Transverse colon (tissue), 4 donors: Measurements from ENCODE around the gene NBAS. TPM values are rescaled to one million over a fixed set of nuclear protein-coding genes. Genes with fewer than 3 reads are reported as not detected.

Source experiments
- DNase-seq: peaks from one replicate; pipeline ENCODE4 v3.0.0-alpha.2; 2019
- H3K27ac ChIP-seq, 4 donors: fragments of 200-600 bp; sonication (generic); 2 replicates each; pipeline ENCODE4 v1.5.1; 2016 to 2018; ENCODE audit warnings: inconsistent platforms in 4 of 4
- H3K27me3 ChIP-seq: fragments of 200-600 bp; sonication (generic); 2 replicates; pipeline ENCODE4 v1.5.1; 2017; ENCODE audit warnings: inconsistent platforms
- H3K36me3 ChIP-seq, 4 donors: fragments of 200-600 bp; sonication (generic); 2 replicates each; pipeline ENCODE4 v1.5.1; 2017 to 2019; ENCODE audit warnings: inconsistent platforms in 4 of 4
- H3K4me1 ChIP-seq, 4 donors: fragments of 200-600 bp; sonication (generic); 2 replicates each; pipeline ENCODE4 v1.5.1; 2017 to 2020; ENCODE audit warnings: inconsistent platforms in 4 of 4
- H3K4me3 ChIP-seq, 4 donors: fragments of 200-600 bp; sonication (generic); 1 replicate in 1 of 4; 2 replicates in 3 of 4; pipeline versions ENCODE4 v1.5.1 to v1.6.1; 2017 to 2019; ENCODE audit warnings: inconsistent platforms in 4 of 4
- H3K9me3 ChIP-seq, 2 donors: fragments of 200-600 bp; sonication (generic); 2 replicates each; pipeline ENCODE4 v1.5.1; 2017 to 2019; ENCODE audit warnings: inconsistent platforms in 2 of 2
- CTCF ChIP-seq, 5 experiments: fragments of 200-600 bp in 3 of 5; fragments of 450-650 bp in 2 of 5; sonication (generic) in 3 of 5; IDR thresholded peaks; 1 replicate in 2 of 5; 2 replicates in 3 of 5; pipeline ENCODE4 v1.5.1; 2016 to 2017; ENCODE audit warnings: antibody characterized with exemption in 5 of 5, inconsistent platforms in 3 of 5, mild to moderate bottlenecking in 2 of 5, moderate library complexity in 1 of 5
- EP300 ChIP-seq: sonication (generic); formaldehyde crosslinking; IDR thresholded peaks from one replicate; pipeline ENCODE4 v1.6.1; 2017; ENCODE audit warnings: antibody characterized with exemption, low read depth
- POLR2A ChIP-seq: fragments of 450-650 bp; IDR thresholded peaks from one replicate; pipeline ENCODE4 v1.6.1; 2016; ENCODE audit warnings: antibody characterized with exemption, mild to moderate bottlenecking, moderate library complexity
- POLR2AphosphoS5 ChIP-seq, 3 donors: sonication (generic); formaldehyde crosslinking; IDR thresholded peaks; one replicate each; pipeline ENCODE4 v1.6.1; 2016; ENCODE audit warnings: antibody characterized with exemption in 3 of 3
- WGBS, 2 donors: methylation state at CpG; one replicate each; pipeline ENCODE4 v1.1.5; 2018; ENCODE audit warnings: low coverage in 1 of 2; 5-methylcytosine and 5-hydroxymethylcytosine counted together
- in situ Hi-C, 4 donors: fragments of 200-750 bp; cut with MboI; loops; one replicate each; pipeline versions ENCODE4 v1.15.0 to v1.15.1; 2017; ENCODE audit warnings: low sequenced_read_pairs in 3 of 4, low pct_ligation_motif_present in 1 of 4, low pct_unique_long_range_greater_than_20kb in 1 of 4
- intact Hi-C: fragments of 100-400 bp; cut with DNase I; formaldehyde crosslinking; loops from one replicate; pipeline ENCODE4 v1.15.1; 2023; ENCODE audit warnings: low total_unique reads
- total RNA-seq, 4 donors: library from RNA; depleted of rRNA; stranded (reverse); fragments of >200 nt; gene quantifications; one replicate each; pipeline ENCODE4 v1.1.0, GENCODE V29; 2016

NBAS gene
- total RNA-seq, 4 donors from 2014 or later = 30.6 to 43.2 (median 34.5) TPM

DNA sequence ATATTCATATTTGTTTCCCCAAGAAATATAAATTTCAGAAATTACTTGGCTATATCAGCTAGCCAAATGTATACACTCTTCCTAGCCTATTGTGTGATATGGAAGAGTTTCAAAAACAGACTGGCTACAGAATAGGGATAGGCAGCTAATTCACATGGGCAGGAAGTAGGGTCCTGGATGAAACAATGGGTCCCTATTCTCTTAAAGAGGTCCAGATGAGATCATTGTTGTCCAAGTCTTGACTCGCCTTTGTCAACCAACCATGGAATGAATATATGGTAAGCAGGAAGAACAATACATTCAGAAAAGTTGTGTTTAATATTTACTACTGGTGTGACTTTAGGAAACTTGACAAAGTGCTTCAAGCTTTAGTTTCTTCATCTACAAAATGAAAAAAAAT is 319.9 kb downstream of the NBAS start:
- no peak overlapping the region for H3K27ac ChIP-seq
- WGBS, 2 donors = 83 to 100% methylated on average over 1 of the region's 1 CpG
- TF ChIP-seq EP300 (no peak), POLR2AphosphoS5 (IDR thresholded peaks at IDR 0.05) (no peak), POLR2A (no peak), CTCF (IDR thresholded peaks at IDR 0.05) (no peak)
- no peaks in the 10 kb centered on the region for H3K9me3 ChIP-seq
- H3K4me3 ChIP-seq = no peak overlapping the region
- H3K36me3 ChIP-seq = no peaks in the 10 kb centered on the region
- DNase-seq = no peak
- H3K4me1 ChIP-seq = no peaks in the 10 kb centered on the region
- in situ Hi-C loops = no loop called here
- no peaks in the 10 kb centered on the region for H3K27me3 ChIP-seq
- intact Hi-C loops = no loop called here

GRCh38 chr2:15238028-15238427 is 323.1 kb downstream of the NBAS start:
- Histone ChIP-seq H3K4me3 (no peak overlapping the region), H3K4me1 (no peaks in the 10 kb centered on the region), H3K36me3 (no peaks in the 10 kb centered on the region), H3K27me3 (no peaks in the 10 kb centered on the region), H3K27ac (no peak overlapping the region), H3K9me3 (no peaks in the 10 kb centered on the region)
- in situ Hi-C loops = no loop called here
- 81 to 90% methylated on average over 5 of the region's 5 CpGs for WGBS, 2 donors
- intact Hi-C loops = no loop called here
- TF ChIP-seq CTCF (IDR thresholded peaks at IDR 0.05) (no peak), POLR2AphosphoS5 (IDR thresholded peaks at IDR 0.05) (no peak), POLR2A (no peak), EP300 (no peak)
- no peak for DNase-seq

DNA sequence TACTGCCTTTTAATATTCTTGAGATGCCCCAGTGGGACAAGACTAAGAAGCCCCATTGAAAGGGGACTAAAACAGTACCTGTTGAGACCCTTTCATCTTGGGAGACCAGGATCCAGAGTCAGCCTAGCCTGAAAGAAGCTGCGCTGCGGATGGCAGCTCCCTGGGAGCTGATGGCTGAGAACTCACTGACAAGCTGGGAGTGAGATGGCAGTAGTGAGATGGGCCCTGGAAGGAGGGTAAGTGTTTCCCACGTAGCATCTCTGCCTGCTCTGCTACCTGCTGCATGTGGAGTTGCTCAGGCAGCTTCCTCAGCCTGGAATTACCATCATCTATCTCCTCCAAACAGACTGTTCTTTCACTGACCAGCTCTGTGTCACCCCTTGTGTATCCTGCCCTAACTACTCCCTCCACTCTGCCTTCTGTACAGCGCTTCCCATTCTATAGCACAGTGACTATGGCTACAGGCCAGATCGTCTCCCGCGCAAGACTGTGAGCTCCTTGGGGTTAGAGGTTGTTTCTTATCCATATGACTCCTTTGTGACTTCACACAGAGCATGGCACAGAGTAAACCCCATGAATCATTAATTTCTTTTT is 330.4 kb downstream of the NBAS start:
- peaks cover 0 to 5% of the 10 kb centered on the region in 2 donors for H3K9me3 ChIP-seq
- no peak overlapping the region for H3K27ac ChIP-seq
- no peak overlapping the region for H3K4me3 ChIP-seq
- TF ChIP-seq POLR2AphosphoS5 (IDR thresholded peaks at IDR 0.05) (no peak), POLR2A (no peak), CTCF (IDR thresholded peaks at IDR 0.05) (no peak), EP300 (no peak)
- no peaks in the 10 kb centered on the region for H3K4me1 ChIP-seq
- DNase-seq = no peak
- intact Hi-C loops (no loop called here), in situ Hi-C loops (no loop called here)
- H3K27me3 ChIP-seq = no peaks in the 10 kb centered on the region
- 97 to 100% methylated on average over 4 to 7 of the region's 7 CpGs for WGBS, 2 donors
- peaks cover 0 to 6% (median 0%) of the 10 kb centered on the region in 4 donors for H3K36me3 ChIP-seq

DNA sequence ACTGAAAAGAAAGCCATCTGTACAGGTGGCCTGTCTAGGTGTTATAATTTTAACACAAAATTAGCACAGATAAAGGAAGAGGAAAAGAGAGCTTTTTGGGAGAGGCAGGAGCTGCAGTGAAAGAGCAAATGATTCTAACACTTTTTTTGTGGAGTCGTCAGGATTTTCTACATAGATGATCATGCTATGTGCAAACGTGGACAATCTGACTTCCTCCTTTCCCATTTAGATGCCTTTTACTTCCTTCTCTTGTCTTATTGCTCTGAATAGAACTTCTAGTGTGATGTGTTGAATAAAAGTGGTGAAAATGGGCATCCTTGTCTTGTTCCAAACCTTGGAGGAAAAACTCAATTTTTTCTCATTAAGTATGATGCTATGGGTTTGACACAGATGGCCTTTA is 334.5 kb downstream of the NBAS start:
- TF ChIP-seq POLR2AphosphoS5 (IDR thresholded peaks at IDR 0.05) = no peak
- TF ChIP-seq CTCF (IDR thresholded peaks at IDR 0.05) = no peak
- TF ChIP-seq EP300 = no peak
- no peak for TF ChIP-seq POLR2A
- DNase-seq = no peak
- Histone ChIP-seq H3K4me3 (no peak overlapping the region), H3K9me3 (peaks cover 0 to 5% of the 10 kb centered on the region in 2 donors), H3K4me1 (no peaks in the 10 kb centered on the region), H3K27ac (no peak overlapping the region), H3K36me3 (peaks cover 0 to 6% (median 0%) of the 10 kb centered on the region in 4 donors), H3K27me3 (no peaks in the 10 kb centered on the region)
- 77 to 93% methylated on average over 2 of the region's 2 CpGs for WGBS, 2 donors
- intact Hi-C loops (no loop called here), in situ Hi-C loops (no loop called here)
